NCI-H128 (cell line): ENCODE measurements around the gene THAP2.
"Not testable (repeated sequence)": the region's sequence is repeated elsewhere in the genome, so short reads cannot be mapped to it uniquely, and the experiment has no call there.

Experiments used
- DNase-seq: peaks from one replicate; lab custom pipeline; 2025; ENCODE audit not compliant: unreplicated experiment; lab: John Stamatoyannopoulos, UW

THAP2 gene

DNA sequence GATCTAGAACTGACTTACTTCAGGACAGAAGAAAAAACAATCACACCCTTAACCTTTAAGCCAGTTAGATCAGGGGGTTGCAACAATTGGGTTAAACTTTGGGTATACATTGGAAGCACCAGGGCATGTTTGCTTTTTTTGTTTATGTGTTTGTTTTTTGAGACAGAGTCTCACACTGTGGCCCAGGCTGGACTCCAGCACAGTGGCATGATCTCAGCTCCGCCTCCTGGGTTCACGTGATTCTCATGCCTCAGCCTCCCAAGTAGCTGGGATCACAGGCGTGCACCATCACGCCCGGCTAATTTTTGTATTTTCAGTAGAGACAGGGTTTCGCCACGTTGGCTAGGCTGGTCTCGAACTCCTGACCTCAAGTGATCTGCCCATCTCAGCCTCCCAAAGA, 38.1 kb downstream of the THAP2 start:
- DNase-seq: not testable (repeated sequence)

DNA sequence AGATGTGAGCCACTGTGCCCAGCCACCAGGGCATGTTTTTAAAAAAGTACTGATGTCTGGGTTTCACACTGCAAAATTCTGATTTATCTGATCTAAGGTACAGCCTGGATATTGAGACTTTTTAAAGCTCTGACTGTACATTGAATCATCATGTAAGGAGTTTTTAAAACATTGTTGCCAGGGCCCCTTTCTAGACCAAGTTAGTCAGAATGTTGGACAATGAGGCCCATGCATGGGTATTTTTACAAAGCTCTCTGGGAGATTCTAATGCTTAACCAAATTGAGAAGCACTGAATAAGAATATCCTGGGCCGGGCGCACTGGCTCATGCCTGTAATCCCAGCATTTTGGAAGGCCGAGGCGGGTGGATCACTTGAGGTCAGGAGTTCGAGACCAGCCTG, 38.5 kb downstream of the THAP2 start:
- no peak for DNase-seq

DNA sequence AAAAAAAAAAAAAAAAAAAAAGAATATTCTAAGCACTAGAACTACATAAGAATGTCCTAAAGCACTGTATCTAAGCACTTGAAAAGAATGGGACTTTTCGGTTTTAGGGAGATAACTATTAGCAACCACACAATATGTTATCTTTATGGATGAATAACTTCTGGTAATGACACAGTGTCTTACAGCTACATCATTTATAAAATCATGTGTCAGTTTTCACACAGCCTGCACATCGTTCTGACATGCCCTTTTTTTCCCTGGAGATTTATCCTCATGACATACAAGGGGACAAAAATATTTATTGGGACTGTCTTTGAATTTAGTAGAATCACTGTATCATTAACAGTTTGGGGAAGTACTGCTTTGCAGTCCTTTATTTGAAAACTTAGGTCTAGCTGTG, 39.1 kb downstream of the THAP2 start:
- DNase-seq: no peak

DNA sequence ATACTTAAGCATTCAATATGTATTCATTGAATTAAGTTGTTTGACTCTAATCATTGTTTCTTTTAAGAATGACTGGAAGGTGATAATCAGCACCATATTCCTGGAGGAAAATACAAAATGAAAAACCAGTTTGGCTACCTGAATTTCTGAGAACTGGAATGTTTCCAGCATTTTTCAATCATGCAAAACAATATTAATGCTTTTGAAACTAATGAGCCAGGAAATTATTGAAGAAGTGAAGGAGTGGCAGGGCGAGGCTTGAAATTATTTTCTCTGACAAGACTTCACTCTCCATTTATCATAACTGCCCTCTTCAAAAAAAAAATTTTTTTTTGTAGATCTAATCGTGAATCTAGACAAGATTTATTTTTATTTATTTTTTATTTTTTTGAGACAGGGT, 40.8 kb downstream of the THAP2 start:
- DNase-seq: no peak

DNA sequence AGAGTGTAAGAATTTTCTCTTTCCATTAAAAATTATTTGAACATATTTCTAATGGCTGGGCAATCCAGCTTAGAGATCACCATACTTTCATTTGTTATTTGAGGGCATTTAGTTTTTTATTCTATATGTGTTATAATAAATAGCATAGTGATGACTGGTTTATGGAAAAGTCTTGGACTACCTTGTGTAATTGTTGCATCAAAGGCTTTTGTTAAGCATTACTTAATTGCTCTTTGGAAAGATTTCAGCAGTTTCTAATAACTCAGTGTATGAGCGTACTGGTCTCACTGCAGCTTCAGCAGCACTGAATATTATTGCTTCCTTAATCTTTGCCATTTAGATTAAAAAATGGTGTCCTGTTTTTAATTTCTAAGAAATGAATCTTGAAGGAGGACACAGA, 44.6 kb downstream of the THAP2 start:
- no peak for DNase-seq

DNA sequence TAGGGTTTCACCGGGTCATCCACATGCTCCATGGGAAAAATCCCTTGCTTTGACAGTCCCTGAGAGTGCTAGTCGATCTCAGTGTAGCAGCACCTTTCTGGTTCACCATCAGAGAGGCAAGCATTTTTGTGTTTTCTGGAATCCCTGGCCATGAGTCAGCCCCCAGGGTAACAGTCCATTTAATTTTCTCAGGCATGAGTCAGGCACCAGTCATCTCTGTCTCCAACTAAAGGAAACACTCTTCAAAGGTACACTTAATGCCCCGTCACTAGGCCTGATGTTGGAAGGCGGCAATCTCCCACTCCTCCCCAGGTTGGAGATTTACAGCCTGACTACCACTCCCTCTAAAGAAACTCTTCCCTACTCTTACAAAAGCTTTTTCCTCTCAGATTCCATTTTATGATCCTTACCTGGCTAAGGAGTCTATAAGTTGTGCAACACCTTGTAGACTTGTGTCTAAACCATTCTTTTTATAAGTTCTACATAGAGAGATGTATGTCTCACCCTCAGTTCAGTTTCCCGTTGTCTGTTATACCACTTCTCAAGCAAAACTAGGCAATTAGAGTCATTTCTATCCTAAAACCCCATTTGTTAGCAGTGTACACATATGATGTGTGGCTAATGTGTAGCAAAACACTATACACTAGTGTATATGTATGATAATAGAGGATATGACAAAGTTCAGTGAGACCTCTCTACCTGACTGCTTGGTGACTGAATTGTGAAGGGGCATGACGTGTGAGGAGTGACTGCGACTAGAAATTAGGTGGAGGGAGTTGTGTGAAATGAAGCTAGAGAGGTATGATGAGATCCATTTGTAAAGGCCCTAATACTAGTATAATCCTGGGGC, 46.4 kb downstream of the THAP2 start:
- no peak for DNase-seq

DNA sequence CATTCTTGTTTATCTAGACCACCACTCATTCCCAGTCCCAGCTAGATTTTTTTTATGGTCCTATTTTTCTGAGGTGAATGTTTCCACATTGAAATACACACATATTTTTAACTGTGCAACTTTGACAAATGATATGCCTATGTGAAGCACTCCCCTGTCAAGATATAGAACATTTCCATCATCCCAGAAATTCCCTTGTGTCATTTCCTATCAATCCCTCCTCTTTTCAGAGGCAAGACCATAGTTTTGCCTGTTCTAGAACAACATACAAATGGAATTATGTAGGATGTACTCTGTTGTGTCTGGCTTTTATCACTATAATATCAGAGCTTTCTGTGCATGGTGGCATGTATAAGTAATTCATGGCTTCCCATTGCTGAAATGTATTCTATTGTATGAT, 54.5 kb downstream of the THAP2 start:
- no peak for DNase-seq

DNA sequence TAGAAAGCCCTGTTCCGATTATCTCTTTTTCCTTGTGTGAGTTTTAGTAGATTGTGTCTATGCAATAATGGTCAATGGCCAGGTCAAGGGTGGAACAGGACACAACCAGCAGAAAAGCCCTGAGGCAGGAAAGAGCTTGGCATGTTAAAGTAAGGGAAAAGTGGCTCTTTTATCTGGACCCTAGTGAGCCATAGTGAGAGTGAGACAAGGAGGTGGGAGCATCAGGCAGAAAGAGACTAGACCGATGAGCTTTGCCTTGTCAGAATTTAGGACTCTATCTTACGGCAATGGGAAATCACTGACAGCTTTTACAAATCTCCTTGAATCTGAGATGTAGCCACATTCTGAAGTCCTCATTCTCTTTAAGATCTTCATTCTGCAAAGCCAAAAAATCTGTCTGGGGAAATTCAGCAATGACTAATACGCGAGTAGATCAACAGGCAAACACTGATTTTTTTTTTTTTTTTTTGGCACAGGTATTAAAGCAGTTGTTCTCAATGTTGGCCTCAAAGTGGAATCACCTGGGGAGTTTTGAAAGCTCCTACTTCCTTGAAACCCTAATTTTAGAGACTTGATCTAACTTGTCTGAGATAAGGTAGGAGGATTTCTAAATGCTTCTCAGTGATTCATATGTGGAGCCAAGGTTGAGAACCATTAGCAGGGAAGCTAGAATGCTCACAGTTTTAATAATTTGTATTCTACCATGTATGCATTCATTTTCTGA, 55.7 kb downstream of the THAP2 start:
- no peak for DNase-seq

DNA sequence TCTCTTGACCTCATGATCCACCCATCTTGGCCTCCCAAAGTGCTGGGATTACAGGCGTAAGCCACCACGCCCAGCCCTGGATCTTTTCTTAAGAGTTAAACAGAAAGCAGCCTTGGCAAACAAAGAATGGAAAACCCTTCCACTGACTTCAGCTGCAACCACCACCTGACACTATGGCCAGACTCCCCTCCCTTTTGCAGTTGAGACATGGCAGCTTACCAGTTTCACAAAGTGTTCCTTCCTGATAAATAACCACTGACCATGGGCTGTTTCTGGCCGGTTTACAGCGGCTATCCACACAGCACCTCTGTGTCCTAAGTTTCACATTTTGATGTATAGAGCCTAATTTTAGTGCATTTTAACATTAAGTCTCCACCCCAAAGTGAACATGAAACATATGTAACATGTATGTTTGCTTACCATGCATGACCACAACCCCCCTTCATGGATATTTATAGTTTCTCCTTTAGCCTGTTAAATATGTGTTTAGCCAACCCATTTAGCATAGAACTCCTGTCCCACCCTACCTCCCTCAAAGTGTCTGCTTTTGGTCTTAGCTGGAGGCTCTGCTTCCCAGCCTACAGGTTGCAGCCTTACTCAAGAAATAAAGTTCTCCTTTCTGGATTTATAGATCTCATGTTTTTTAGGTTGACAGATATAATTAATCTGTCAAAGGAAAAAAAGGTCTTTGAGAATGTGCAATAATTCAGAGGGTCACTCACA, 57.8 kb downstream of the THAP2 start:
- no peak for DNase-seq

DNA sequence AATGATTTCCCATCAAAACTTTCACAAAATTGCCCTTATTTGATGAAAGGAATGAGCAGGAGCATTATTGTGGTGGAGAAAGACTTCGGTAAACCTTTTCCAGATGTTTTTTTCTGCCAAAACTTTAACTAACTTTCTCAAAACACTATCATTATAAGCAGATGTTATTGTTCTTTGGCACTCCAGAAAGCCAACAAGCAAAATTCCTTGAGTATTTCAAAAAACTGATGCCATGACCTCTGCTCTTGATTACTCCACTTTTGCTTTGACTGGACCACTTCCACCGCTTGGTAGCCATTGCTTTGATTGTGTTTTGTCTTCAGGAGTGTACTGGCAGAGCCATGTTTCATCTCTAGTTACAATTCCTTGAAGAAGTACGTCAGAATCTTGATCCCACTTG, 60.9 kb downstream of the THAP2 start:
- DNase-seq: no peak

DNA sequence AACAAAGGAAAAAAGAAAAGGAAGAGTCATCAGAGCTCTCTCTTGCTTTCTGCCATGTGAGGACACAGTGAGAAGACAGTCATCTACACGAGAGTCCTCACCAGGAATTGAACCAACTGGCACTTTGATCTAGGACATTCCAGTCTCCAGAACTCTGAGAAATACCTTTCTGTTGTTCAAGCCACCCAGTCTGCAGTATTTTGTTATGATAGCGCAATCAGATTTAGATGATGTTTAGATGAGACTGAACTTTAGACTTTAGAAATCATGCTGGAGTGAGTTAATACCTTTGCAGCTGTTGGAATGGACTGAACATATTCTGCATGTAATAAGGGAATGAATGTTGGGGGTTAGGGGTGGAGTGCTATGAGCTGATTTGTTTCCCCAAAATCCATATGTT, 62.4 kb downstream of the THAP2 start:
- DNase-seq: no peak

DNA sequence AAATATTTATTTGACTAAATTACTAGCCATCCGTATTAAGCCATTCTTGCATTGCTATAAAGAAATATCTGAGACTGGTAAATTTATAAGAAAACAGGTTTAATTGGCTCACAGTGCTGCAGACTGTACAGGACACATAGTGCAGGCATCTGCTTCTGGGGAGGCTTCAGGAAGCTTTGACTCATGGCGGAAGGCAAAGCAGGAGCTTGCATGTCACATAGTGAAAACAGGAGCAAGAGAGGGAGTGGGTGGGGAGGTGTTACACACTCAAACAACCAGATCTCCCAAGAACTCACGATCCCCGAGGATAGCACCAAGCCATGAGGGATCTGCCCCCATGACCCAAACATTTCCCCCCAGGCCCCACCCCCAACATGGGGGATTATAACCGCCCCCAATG, 63.9 kb downstream of the THAP2 start:
- no peak for DNase-seq
